Transverse colon (tissue), 4 donors: Measurements from ENCODE around the gene CCDC15.
"Not testable (repeated sequence)": the region's sequence is repeated elsewhere in the genome, so short reads cannot be mapped to it uniquely, and the experiment has no call there.

Experiments used
- CTCF ChIP-seq, 5 experiments: fragments of 200-600 bp in 3 of 5; fragments of 450-650 bp in 2 of 5; sonication (generic) in 3 of 5; IDR thresholded peaks; 1 replicate in 2 of 5; 2 replicates in 3 of 5; pipeline ENCODE4 v1.5.1; 2016 to 2017; ENCODE audit warnings: antibody characterized with exemption in 5 of 5, inconsistent platforms in 3 of 5, mild to moderate bottlenecking in 2 of 5, moderate library complexity in 1 of 5
- EP300 ChIP-seq: sonication (generic); formaldehyde crosslinking; IDR thresholded peaks from one replicate; pipeline ENCODE4 v1.6.1; 2017; ENCODE audit warnings: antibody characterized with exemption, low read depth
- POLR2AphosphoS5 ChIP-seq, 3 donors: sonication (generic); formaldehyde crosslinking; IDR thresholded peaks; one replicate each; pipeline ENCODE4 v1.6.1; 2016; ENCODE audit warnings: antibody characterized with exemption in 3 of 3

GRCh38 chr11:125056111-125056510 is 102.1 kb downstream of the CCDC15 start:
- not testable (repeated sequence) for TF ChIP-seq CTCF (IDR thresholded peaks at IDR 0.05); POLR2AphosphoS5 (IDR thresholded peaks at IDR 0.05); EP300
